ENCODE data around the gene C2orf76.
A peak's percentile ranks its signal among the peaks of the same experiment; 100 is the strongest.

The C2orf76 gene

GRCh38 chr2:119290859-119291587 lies 75.6 kb downstream of the C2orf76 start:
- peak; percentile 96 for TF ChIP-seq CTCF (IDR thresholded peaks at IDR 0.05; ENCODE audit: low read depth, low read length)
- Histone ChIP-seq H3K4me3 (ENCODE audit: low read depth, low read length) (no peak overlapping the region), H3K36me3 (no peaks in the 10 kb centered on the region), H3K9me3 (ENCODE audit: severe bottlenecking) (no peaks in the 10 kb centered on the region), H3K27ac (no peak overlapping the region), H3K27me3 (ENCODE audit: insufficient read depth, low read depth, severe bottlenecking) (no peaks in the 10 kb centered on the region)
- DNase-seq: peak; percentile 92

DNA sequence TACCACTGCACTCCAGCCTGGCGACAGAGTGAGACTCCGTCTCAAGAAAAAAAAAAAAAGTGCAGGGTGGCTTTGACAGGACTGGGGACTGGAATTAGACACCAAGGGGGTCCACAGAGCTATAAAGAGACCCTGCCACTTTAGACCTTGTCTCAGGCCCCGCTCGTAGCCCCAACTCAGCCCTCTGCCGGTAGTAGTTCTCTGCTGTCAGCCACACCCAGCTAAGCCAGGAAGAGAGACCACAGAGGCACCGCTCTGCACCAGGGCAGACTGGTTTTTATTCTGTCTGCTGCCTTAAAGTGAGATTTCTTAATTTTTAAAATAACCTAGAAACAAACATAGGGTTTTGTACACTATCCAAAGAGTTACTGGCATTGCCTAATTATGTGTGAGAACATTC lies 77.0 kb downstream of the C2orf76 start:
- no peak for DNase-seq

GRCh38 chr2:119289093-119289492 lies 77.5 kb downstream of the C2orf76 start:
- no peak overlapping the region for H3K27ac ChIP-seq

More for the DNA sequence above, 77.0 kb downstream of the C2orf76 start:
- no peak overlapping the region for H3K4me3 ChIP-seq (ENCODE audit: low read depth, low read length)
- H3K27ac ChIP-seq: no peak overlapping the region
- H3K9me3 ChIP-seq (ENCODE audit: severe bottlenecking): no peaks in the 10 kb centered on the region
- no peak for TF ChIP-seq CTCF (IDR thresholded peaks at IDR 0.05; ENCODE audit: low read depth, low read length)
- no peaks in the 10 kb centered on the region for H3K36me3 ChIP-seq
- no peaks in the 10 kb centered on the region for H3K27me3 ChIP-seq (ENCODE audit: insufficient read depth, low read depth, severe bottlenecking)

GRCh38 chr2:119288576-119288975 lies 78.1 kb downstream of the C2orf76 start:
- Histone ChIP-seq H3K27me3 (ENCODE audit: insufficient read depth, low read depth, severe bottlenecking) (no peaks in the 10 kb centered on the region), H3K36me3 (no peaks in the 10 kb centered on the region), H3K9me3 (ENCODE audit: severe bottlenecking) (no peaks in the 10 kb centered on the region), H3K4me3 (ENCODE audit: low read depth, low read length) (no peak overlapping the region), H3K27ac (no peak overlapping the region)
- no peak for TF ChIP-seq CTCF (IDR thresholded peaks at IDR 0.05; ENCODE audit: low read depth, low read length)
- no peak for DNase-seq

More at GRCh38 chr2:119289093-119289492, 77.5 kb downstream of the C2orf76 start:
- no peaks in the 10 kb centered on the region for H3K36me3 ChIP-seq
- DNase-seq: no peak
- H3K9me3 ChIP-seq (ENCODE audit: severe bottlenecking): no peaks in the 10 kb centered on the region
- no peaks in the 10 kb centered on the region for H3K27me3 ChIP-seq (ENCODE audit: insufficient read depth, low read depth, severe bottlenecking)
- no peak overlapping the region for H3K4me3 ChIP-seq (ENCODE audit: low read depth, low read length)
- no peak for TF ChIP-seq CTCF (IDR thresholded peaks at IDR 0.05; ENCODE audit: low read depth, low read length)

GRCh38 chr2:119286661-119287060 lies 80.0 kb downstream of the C2orf76 start:
- Histone ChIP-seq H3K27me3 (ENCODE audit: insufficient read depth, low read depth, severe bottlenecking) (no peaks in the 10 kb centered on the region), H3K27ac (no peak overlapping the region), H3K9me3 (ENCODE audit: severe bottlenecking) (no peaks in the 10 kb centered on the region), H3K36me3 (no peaks in the 10 kb centered on the region), H3K4me3 (ENCODE audit: low read depth, low read length) (no peak overlapping the region)
- TF ChIP-seq CTCF (IDR thresholded peaks at IDR 0.05; ENCODE audit: low read depth, low read length): no peak
- DNase-seq: no peak

GRCh38 chr2:119283873-119284331 lies 82.7 kb downstream of the C2orf76 start:
- no peak for TF ChIP-seq CTCF (IDR thresholded peaks at IDR 0.05; ENCODE audit: low read depth, low read length)
- Histone ChIP-seq H3K36me3 (no peaks in the 10 kb centered on the region), H3K27ac (no peak overlapping the region), H3K9me3 (ENCODE audit: severe bottlenecking) (no peaks in the 10 kb centered on the region), H3K4me3 (ENCODE audit: low read depth, low read length) (no peak overlapping the region), H3K27me3 (ENCODE audit: insufficient read depth, low read depth, severe bottlenecking) (no peaks in the 10 kb centered on the region)
- DNase-seq: no peak
